Chondrocyte (in vitro differentiated cells): ENCODE measurements around the gene YTHDF2. TPM values are rescaled to one million over a fixed set of nuclear protein-coding genes. Genes with fewer than 3 reads are reported as not detected.

ENCODE experiments used
- DNase-seq: peaks from one replicate; pipeline ENCODE4 v3.0.0; 2021; ENCODE audit warnings: mixed read lengths, low spot score
- H3K27ac Mint-ChIP-seq: one replicate; pipeline ENCODE4 v1.8.0; 2021; ENCODE audit warnings: mild to moderate bottlenecking, moderate library complexity, mixed read lengths; ENCODE audit not compliant: unreplicated experiment
- H3K27me3 Mint-ChIP-seq: 2 replicates; pipeline ENCODE4 v1.8.0; 2021; ENCODE audit warnings: low read depth, mixed read lengths
- H3K36me3 Mint-ChIP-seq: 2 replicates; pipeline ENCODE4 v1.8.0; 2021; ENCODE audit warnings: low read depth, mixed read lengths
- H3K4me1 Mint-ChIP-seq: 2 replicates; pipeline ENCODE4 v1.8.0; 2021; ENCODE audit warnings: low read depth, mild to moderate bottlenecking, mixed read lengths
- H3K4me3 Mint-ChIP-seq: one replicate; pipeline ENCODE4 v1.8.0; 2021; ENCODE audit warnings: mild to moderate bottlenecking, moderate library complexity, mixed read lengths; ENCODE audit not compliant: unreplicated experiment
- H3K9me3 Mint-ChIP-seq: 2 replicates; pipeline ENCODE4 v1.8.0; 2021; ENCODE audit warnings: low read depth, mixed read lengths
- CTCF ChIP-seq: fragments of 200-600 bp; sonication (generic); IDR thresholded peaks from 2 replicates; pipeline ENCODE4 v1.5.0; 2021; ENCODE audit warnings: antibody characterized with exemption, mild to moderate bottlenecking, moderate library complexity
- total RNA-seq: library from RNA; stranded (reverse); gene quantifications from 3 replicates; pipeline ENCODE4 v1.2.1, GENCODE V29; 2021

The YTHDF2 gene
- total RNA-seq, 1 donor from 2014 or later = 68.8 TPM

GRCh38 chr1:28803051-28803450, 66.3 kb downstream of the YTHDF2 start:
- Mint-ChIP-seq H3K27ac (no peak overlapping the region), H3K4me1 (no peaks in the 10 kb centered on the region), H3K27me3 (peaks cover 3% of the 10 kb centered on the region), H3K36me3 (peaks cover 1% of the 10 kb centered on the region), H3K4me3 (no peak overlapping the region), H3K9me3 (no peaks in the 10 kb centered on the region)
- TF ChIP-seq CTCF = no peak
- no peak for DNase-seq

- Mint-ChIP-seq H3K27ac (no peak overlapping the region), H3K27me3 (peaks cover 3% of the 10 kb centered on the region), H3K4me1 (no peaks in the 10 kb centered on the region), H3K36me3 (peaks cover 1% of the 10 kb centered on the region), H3K4me3 (no peak overlapping the region), H3K9me3 (no peaks in the 10 kb centered on the region)
- DNase-seq = no peak
- no peak for TF ChIP-seq CTCF
Observed at GRCh38 chr1:28803662-28804061, 66.9 kb downstream of the YTHDF2 start.

DNA sequence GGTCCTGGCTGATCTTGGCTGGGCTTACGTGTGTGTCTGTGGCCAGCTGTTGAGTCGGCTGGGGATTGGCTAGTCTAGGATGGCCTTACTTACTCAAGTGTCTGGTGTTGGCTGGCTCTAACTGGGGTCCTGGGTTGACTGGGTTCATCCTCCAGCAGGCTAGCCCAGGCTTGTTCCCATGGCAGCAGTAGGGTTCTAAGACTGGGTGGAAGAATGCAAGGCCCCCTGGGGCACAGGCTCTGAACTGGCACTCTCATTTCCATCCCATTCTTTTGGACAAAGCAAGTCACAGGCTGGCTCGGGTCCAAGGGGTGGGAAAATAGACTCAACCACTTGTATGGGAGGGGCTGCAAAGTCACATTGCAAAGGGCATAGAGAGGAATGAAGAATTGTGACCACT, 67.3 kb downstream of the YTHDF2 start:
- TF ChIP-seq CTCF = no peak
- no peak overlapping the region for H3K4me3 Mint-ChIP-seq
- peaks cover 1% of the 10 kb centered on the region for H3K36me3 Mint-ChIP-seq
- DNase-seq = no peak
- no peaks in the 10 kb centered on the region for H3K9me3 Mint-ChIP-seq
- H3K27me3 Mint-ChIP-seq = peaks cover 3% of the 10 kb centered on the region
- no peak overlapping the region for H3K27ac Mint-ChIP-seq
- no peaks in the 10 kb centered on the region for H3K4me1 Mint-ChIP-seq

DNA sequence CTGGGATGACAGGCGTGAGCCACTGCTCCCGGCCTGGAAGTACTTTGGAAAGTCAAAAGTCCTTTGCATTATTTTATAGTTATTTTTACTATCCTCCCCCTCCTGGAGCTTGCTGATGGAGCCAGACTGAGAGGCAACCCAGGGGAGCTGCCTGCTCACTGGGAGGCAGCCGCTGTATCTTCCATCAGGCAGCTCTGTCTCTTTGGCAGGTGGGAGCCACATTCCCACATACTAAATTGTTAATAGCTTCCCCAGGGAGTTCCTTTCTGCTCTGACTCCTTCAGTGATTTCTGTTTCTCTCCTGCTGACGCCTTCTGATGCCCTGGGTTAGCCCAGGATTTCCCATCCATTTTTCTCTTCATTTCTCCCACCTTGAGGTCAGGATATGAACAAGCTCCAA, 70.3 kb downstream of the YTHDF2 start:
- Mint-ChIP-seq H3K27ac (no peak overlapping the region), H3K4me1 (no peaks in the 10 kb centered on the region)
- no peak for TF ChIP-seq CTCF

DNA sequence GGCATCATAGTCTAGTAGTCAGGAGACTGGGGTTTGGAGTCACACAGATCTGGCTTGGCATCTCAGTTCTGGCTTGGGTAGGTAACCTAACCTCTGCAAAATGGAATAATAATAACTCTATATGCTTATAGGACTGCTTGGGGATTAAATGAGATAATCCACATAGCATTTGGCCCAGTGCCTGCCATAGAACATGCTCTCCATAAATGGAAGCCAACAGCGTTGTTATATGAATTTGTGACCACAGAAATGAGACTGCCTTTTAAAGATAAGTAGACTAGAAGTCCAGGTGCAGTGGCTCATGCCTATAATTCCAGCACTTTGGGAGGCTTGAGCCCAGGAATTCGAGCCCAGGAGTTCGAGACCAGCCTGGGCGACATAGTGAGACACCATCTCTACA, 71.2 kb downstream of the YTHDF2 start:
- Mint-ChIP-seq H3K27me3 (peaks cover 27% of the 10 kb centered on the region), H3K27ac (no peak overlapping the region), H3K4me1 (peaks cover 5% of the 10 kb centered on the region), H3K4me3 (no peak overlapping the region), H3K9me3 (no peaks in the 10 kb centered on the region), H3K36me3 (no peaks in the 10 kb centered on the region)
- DNase-seq = no peak
- TF ChIP-seq CTCF = no peak

More for the DNA sequence above, 70.3 kb downstream of the YTHDF2 start:
- Mint-ChIP-seq H3K36me3 (no peaks in the 10 kb centered on the region), H3K27me3 (peaks cover 22% of the 10 kb centered on the region), H3K9me3 (no peaks in the 10 kb centered on the region), H3K4me3 (no peak overlapping the region)
- no peak for DNase-seq
